Muscle layer of colon (tissue), 2 donors: Measurements from ENCODE around the gene RAPGEF1.

Experiments used
- H3K27ac ChIP-seq: one replicate; pipeline ENCODE4 v1.7.0; 2013; ENCODE audit warnings: low read depth, mild to moderate bottlenecking, low read length, moderate library complexity
- H3K27me3 ChIP-seq, 2 donors: one replicate each; pipeline ENCODE4 v1.7.0; 2013; ENCODE audit warnings: low read length in 2 of 2, mild to moderate bottlenecking in 2 of 2; ENCODE audit not compliant: insufficient read depth in 2 of 2, control insufficient read depth in 1 of 2
- H3K36me3 ChIP-seq: one replicate; pipeline ENCODE4 v1.7.0; 2013; ENCODE audit warnings: mild to moderate bottlenecking, low read length; ENCODE audit not compliant: insufficient read depth
- H3K4me1 ChIP-seq: one replicate; pipeline ENCODE4 v1.7.0; 2013; ENCODE audit warnings: mild to moderate bottlenecking, low read length; ENCODE audit not compliant: insufficient read depth
- H3K4me3 ChIP-seq, 2 donors: one replicate each; pipeline ENCODE4 v1.7.0; 2013; ENCODE audit warnings: low read length in 2 of 2, low read depth in 1 of 2, mild to moderate bottlenecking in 1 of 2, moderate library complexity in 1 of 2
- H3K9ac ChIP-seq: one replicate; pipeline ENCODE4 v1.7.0; 2013; ENCODE audit warnings: low read length
- H3K9me3 ChIP-seq: one replicate; pipeline ENCODE4 v1.7.0; 2013; ENCODE audit warnings: mild to moderate bottlenecking, low read length
- donor health status: abdominal sarcoma.
- donor health status: Adenocarcinoma of cecum.

RAPGEF1 gene

GRCh38 chr9:131702911-131703310 is 37.0 kb downstream of the RAPGEF1 start:
- H3K9me3 ChIP-seq: no peaks in the 10 kb centered on the region
- no peaks in the 10 kb centered on the region for H3K36me3 ChIP-seq
- peaks cover 37% of the 10 kb centered on the region for H3K4me1 ChIP-seq
- no peak overlapping the region for H3K4me3 ChIP-seq
- H3K27ac ChIP-seq: no peak overlapping the region
- H3K27me3 ChIP-seq: no peaks in the 10 kb centered on the region
- H3K9ac ChIP-seq: no peak overlapping the region

GRCh38 chr9:131701789-131702337 is 38.0 kb downstream of the RAPGEF1 start:
- Histone ChIP-seq H3K9me3 (no peaks in the 10 kb centered on the region), H3K27me3 (no peaks in the 10 kb centered on the region), H3K36me3 (no peaks in the 10 kb centered on the region), H3K27ac (no peak overlapping the region), H3K4me1 (peaks cover 40% of the 10 kb centered on the region), H3K4me3 (no peak overlapping the region), H3K9ac (no peak overlapping the region)

GRCh38 chr9:131701436-131701781 is 38.5 kb downstream of the RAPGEF1 start:
- no peak overlapping the region for H3K4me3 ChIP-seq
- no peak overlapping the region for H3K27ac ChIP-seq
- H3K9me3 ChIP-seq: no peaks in the 10 kb centered on the region
- H3K4me1 ChIP-seq: peaks cover 44% of the 10 kb centered on the region
- no peaks in the 10 kb centered on the region for H3K27me3 ChIP-seq
- no peak overlapping the region for H3K9ac ChIP-seq
- no peaks in the 10 kb centered on the region for H3K36me3 ChIP-seq

GRCh38 chr9:131700765-131701435 is 39.0 kb downstream of the RAPGEF1 start:
- Histone ChIP-seq H3K36me3 (no peaks in the 10 kb centered on the region), H3K27me3 (no peaks in the 10 kb centered on the region), H3K4me1 (peaks cover 44% of the 10 kb centered on the region), H3K27ac (no peak overlapping the region), H3K9ac (no peak overlapping the region), H3K9me3 (no peaks in the 10 kb centered on the region), H3K4me3 (no peak overlapping the region)

- H3K9ac ChIP-seq: no peak overlapping the region
- H3K27ac ChIP-seq: no peak overlapping the region
- no peaks in the 10 kb centered on the region for H3K27me3 ChIP-seq
- no peaks in the 10 kb centered on the region for H3K9me3 ChIP-seq
- peaks cover 44% of the 10 kb centered on the region for H3K4me1 ChIP-seq
- H3K4me3 ChIP-seq: no peak overlapping the region
- no peaks in the 10 kb centered on the region for H3K36me3 ChIP-seq
Observed at GRCh38 chr9:131700076-131700475, 39.8 kb downstream of the RAPGEF1 start.

- Histone ChIP-seq H3K9me3 (no peaks in the 10 kb centered on the region), H3K27me3 (no peaks in the 10 kb centered on the region), H3K9ac (no peak overlapping the region), H3K4me3 (no peak overlapping the region), H3K27ac (no peak overlapping the region), H3K4me1 (peaks cover 35% of the 10 kb centered on the region), H3K36me3 (no peaks in the 10 kb centered on the region)
Observed at GRCh38 chr9:131698618-131698985, 41.3 kb downstream of the RAPGEF1 start.

- H3K4me1 ChIP-seq: peaks cover 34% of the 10 kb centered on the region
- no peaks in the 10 kb centered on the region for H3K36me3 ChIP-seq
- H3K4me3 ChIP-seq: no peak overlapping the region
- H3K27ac ChIP-seq: no peak overlapping the region
- H3K9me3 ChIP-seq: no peaks in the 10 kb centered on the region
- no peak overlapping the region for H3K9ac ChIP-seq
- no peaks in the 10 kb centered on the region for H3K27me3 ChIP-seq
Observed at GRCh38 chr9:131697908-131698617, 41.8 kb downstream of the RAPGEF1 start.

- Histone ChIP-seq H3K4me1 (peaks cover 37% of the 10 kb centered on the region), H3K27me3 (no peaks in the 10 kb centered on the region), H3K36me3 (no peaks in the 10 kb centered on the region), H3K9ac (no peak overlapping the region), H3K4me3 (no peak overlapping the region), H3K9me3 (no peaks in the 10 kb centered on the region), H3K27ac (no peak overlapping the region)
Observed at GRCh38 chr9:131697097-131697496, 42.8 kb downstream of the RAPGEF1 start.

GRCh38 chr9:131695836-131696460 is 43.9 kb downstream of the RAPGEF1 start:
- no peaks in the 10 kb centered on the region for H3K27me3 ChIP-seq
- H3K9me3 ChIP-seq: no peaks in the 10 kb centered on the region
- H3K9ac ChIP-seq: no peak overlapping the region
- H3K4me1 ChIP-seq: peaks cover 36% of the 10 kb centered on the region
- no peak overlapping the region for H3K4me3 ChIP-seq
- no peak overlapping the region for H3K27ac ChIP-seq
- H3K36me3 ChIP-seq: no peaks in the 10 kb centered on the region

GRCh38 chr9:131695366-131695765 is 44.5 kb downstream of the RAPGEF1 start:
- Histone ChIP-seq H3K4me3 (no peak overlapping the region), H3K27me3 (no peaks in the 10 kb centered on the region), H3K4me1 (peaks cover 36% of the 10 kb centered on the region), H3K9me3 (no peaks in the 10 kb centered on the region), H3K36me3 (no peaks in the 10 kb centered on the region), H3K9ac (no peak overlapping the region), H3K27ac (no peak overlapping the region)

GRCh38 chr9:131693651-131694597 is 46.0 kb downstream of the RAPGEF1 start:
- Histone ChIP-seq H3K9ac (no peak overlapping the region), H3K36me3 (no peaks in the 10 kb centered on the region), H3K4me3 (no peak overlapping the region), H3K27ac (no peak overlapping the region), H3K27me3 (no peaks in the 10 kb centered on the region), H3K9me3 (no peaks in the 10 kb centered on the region), H3K4me1 (peaks cover 36% of the 10 kb centered on the region)
